Astrocyte (in vitro differentiated cells and primary cell): ENCODE measurements around the gene DPH5. TPM values are rescaled to one million over a fixed set of nuclear protein-coding genes. Genes with fewer than 3 reads are reported as not detected.
"Not testable (repeated sequence)": the region's sequence is repeated elsewhere in the genome, so short reads cannot be mapped to it uniquely, and the experiment has no call there.

Experiments used
- DNase-seq: peaks from one replicate; pipeline ENCODE4 v3.0.0-alpha.2; 2010; ENCODE audit warnings: low read depth
- FAIRE-seq: peaks from 2 replicates; lab custom pipeline; 2011; peaks lifted over from hg19 to GRCh38; lab: Jason Lieb, UNC
- H2AFZ ChIP-seq: 2 replicates; pipeline ENCODE4 v1.6.0; 2012; ENCODE audit warnings: low read depth, low read length, inconsistent platforms
- H3K27ac ChIP-seq: 2 replicates; pipeline ENCODE4 v1.5.1; 2011; ENCODE audit warnings: low read depth, low read length, inconsistent platforms
- H3K27me3 ChIP-seq: 2 replicates; pipeline ENCODE4 v1.6.0; 2011; ENCODE audit warnings: low read length, inconsistent platforms; ENCODE audit not compliant: insufficient read depth
- H3K36me3 ChIP-seq: 2 replicates; pipeline ENCODE4 v1.5.1; 2011; ENCODE audit warnings: low read length, inconsistent platforms; ENCODE audit not compliant: insufficient read depth
- H3K4me1 ChIP-seq: 2 replicates; pipeline ENCODE4 v1.5.1; 2011; ENCODE audit warnings: low read length, inconsistent platforms; ENCODE audit not compliant: insufficient read depth
- H3K4me2 ChIP-seq: 2 replicates; pipeline ENCODE4 v1.6.0; 2012; ENCODE audit warnings: low read length, inconsistent platforms
- H3K4me3 ChIP-seq: 2 replicates; pipeline ENCODE4 v1.5.1; 2011; ENCODE audit warnings: low read depth, mild to moderate bottlenecking, low read length, inconsistent platforms; ENCODE audit not compliant: insufficient read depth
- H3K79me2 ChIP-seq: 2 replicates; pipeline ENCODE4 v1.6.0; 2012; ENCODE audit warnings: mild to moderate bottlenecking, low read length, inconsistent platforms; ENCODE audit not compliant: insufficient read depth
- H3K9ac ChIP-seq: 2 replicates; pipeline ENCODE4 v1.6.0; 2012; ENCODE audit warnings: mild to moderate bottlenecking, low read length, inconsistent platforms
- H3K9me3 ChIP-seq: 2 replicates; pipeline ENCODE4 v1.5.1; 2012; ENCODE audit warnings: low read depth, mild to moderate bottlenecking, low read length, inconsistent platforms; ENCODE audit not compliant: insufficient read depth
- H4K20me1 ChIP-seq: 2 replicates; pipeline ENCODE4 v1.6.0; 2012; ENCODE audit warnings: low read length, inconsistent platforms; ENCODE audit not compliant: insufficient read depth
- H3K27ac Mint-ChIP-seq: one replicate; pipeline ENCODE4 v1.8.0; 2021; ENCODE audit warnings: mild to moderate bottlenecking, mixed read lengths; ENCODE audit not compliant: unreplicated experiment
- H3K27me3 Mint-ChIP-seq: one replicate; pipeline ENCODE4 v1.8.0; 2021; ENCODE audit warnings: low read depth, mixed read lengths; ENCODE audit not compliant: unreplicated experiment
- H3K36me3 Mint-ChIP-seq: one replicate; pipeline ENCODE4 v1.8.0; 2021; ENCODE audit warnings: low read depth, mixed read lengths; ENCODE audit not compliant: unreplicated experiment
- H3K4me1 Mint-ChIP-seq: one replicate; pipeline ENCODE4 v1.8.0; 2021; ENCODE audit warnings: low read depth, mixed read lengths; ENCODE audit not compliant: unreplicated experiment
- H3K4me3 Mint-ChIP-seq: one replicate; pipeline ENCODE4 v1.8.0; 2021; ENCODE audit warnings: mild to moderate bottlenecking, moderate library complexity, mixed read lengths; ENCODE audit not compliant: unreplicated experiment
- H3K9me3 Mint-ChIP-seq: one replicate; pipeline ENCODE4 v1.8.0; 2021; ENCODE audit warnings: mild to moderate bottlenecking, mixed read lengths; ENCODE audit not compliant: unreplicated experiment
- EZH2 ChIP-seq: IDR thresholded peaks from 2 replicates; pipeline ENCODE4 v1.6.1; 2012; ENCODE audit warnings: mild to moderate bottlenecking, low read length, inconsistent platforms; ENCODE audit not compliant: insufficient read depth
- total RNA-seq: library from RNA; stranded (reverse); gene quantifications from 2 replicates; pipeline ENCODE4 v1.2.1, GENCODE V29; 2021
- TF ChIP-seq, protein P1 (sequence below): IDR thresholded peaks from 2 replicates; pipeline ENCODE4 v1.5.1; 2011; ENCODE audit warnings: low read depth, mild to moderate bottlenecking, inconsistent platforms, low read length, moderate library complexity; ENCODE audit not compliant: insufficient read depth

DPH5 gene
- total RNA-seq, 1 donor from 2014 or later, result 29.6 TPM

DNA sequence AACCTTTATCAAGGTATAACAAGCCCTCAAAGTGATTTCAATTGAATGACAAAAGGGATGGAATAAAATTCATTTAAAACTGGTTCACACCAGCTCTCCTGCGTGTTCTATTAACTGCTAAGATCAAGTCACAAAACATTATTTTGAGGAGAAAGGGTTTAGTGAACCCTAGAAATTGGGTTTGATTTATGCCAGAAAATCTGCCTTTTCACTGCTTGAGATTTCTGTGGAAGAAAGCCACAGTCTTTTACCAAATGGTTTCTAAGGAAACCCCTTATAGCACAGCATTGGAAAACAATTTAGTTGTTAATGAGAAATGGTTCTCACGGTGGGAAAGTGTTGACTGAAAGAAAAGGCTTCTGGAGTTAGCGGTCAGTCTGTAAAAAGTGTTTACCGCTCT lies 43.6 kb upstream of the DPH5 start:
- H3K27me3 Mint-ChIP-seq, result no peaks in the 10 kb centered on the region
- H3K4me3 ChIP-seq, result no peak overlapping the region
- no peaks in the 10 kb centered on the region for H3K4me1 ChIP-seq
- H3K36me3 Mint-ChIP-seq, result no peaks in the 10 kb centered on the region
- H3K27ac ChIP-seq, result no peak overlapping the region
- H4K20me1 ChIP-seq, result no peaks in the 10 kb centered on the region
- H3K4me2 ChIP-seq, result no peak overlapping the region
- TF ChIP-seq, protein P1, sequence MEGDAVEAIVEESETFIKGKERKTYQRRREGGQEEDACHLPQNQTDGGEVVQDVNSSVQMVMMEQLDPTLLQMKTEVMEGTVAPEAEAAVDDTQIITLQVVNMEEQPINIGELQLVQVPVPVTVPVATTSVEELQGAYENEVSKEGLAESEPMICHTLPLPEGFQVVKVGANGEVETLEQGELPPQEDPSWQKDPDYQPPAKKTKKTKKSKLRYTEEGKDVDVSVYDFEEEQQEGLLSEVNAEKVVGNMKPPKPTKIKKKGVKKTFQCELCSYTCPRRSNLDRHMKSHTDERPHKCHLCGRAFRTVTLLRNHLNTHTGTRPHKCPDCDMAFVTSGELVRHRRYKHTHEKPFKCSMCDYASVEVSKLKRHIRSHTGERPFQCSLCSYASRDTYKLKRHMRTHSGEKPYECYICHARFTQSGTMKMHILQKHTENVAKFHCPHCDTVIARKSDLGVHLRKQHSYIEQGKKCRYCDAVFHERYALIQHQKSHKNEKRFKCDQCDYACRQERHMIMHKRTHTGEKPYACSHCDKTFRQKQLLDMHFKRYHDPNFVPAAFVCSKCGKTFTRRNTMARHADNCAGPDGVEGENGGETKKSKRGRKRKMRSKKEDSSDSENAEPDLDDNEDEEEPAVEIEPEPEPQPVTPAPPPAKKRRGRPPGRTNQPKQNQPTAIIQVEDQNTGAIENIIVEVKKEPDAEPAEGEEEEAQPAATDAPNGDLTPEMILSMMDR, result no peak
- no peak for TF ChIP-seq EZH2
- no peaks in the 10 kb centered on the region for H3K9me3 ChIP-seq
- no peaks in the 10 kb centered on the region for H3K36me3 ChIP-seq
- H3K4me3 Mint-ChIP-seq, result no peak overlapping the region
- no peak for FAIRE-seq
- H3K27ac Mint-ChIP-seq, result no peak overlapping the region
- H3K9ac ChIP-seq, result no peak overlapping the region
- DNase-seq, result no peak
- no peaks in the 10 kb centered on the region for H3K9me3 Mint-ChIP-seq
- peaks cover 8% of the 10 kb centered on the region for H3K4me1 Mint-ChIP-seq
- no peak overlapping the region for H2AFZ ChIP-seq
- H3K27me3 ChIP-seq, result no peaks in the 10 kb centered on the region
- H3K79me2 ChIP-seq, result no peaks in the 10 kb centered on the region

DNA sequence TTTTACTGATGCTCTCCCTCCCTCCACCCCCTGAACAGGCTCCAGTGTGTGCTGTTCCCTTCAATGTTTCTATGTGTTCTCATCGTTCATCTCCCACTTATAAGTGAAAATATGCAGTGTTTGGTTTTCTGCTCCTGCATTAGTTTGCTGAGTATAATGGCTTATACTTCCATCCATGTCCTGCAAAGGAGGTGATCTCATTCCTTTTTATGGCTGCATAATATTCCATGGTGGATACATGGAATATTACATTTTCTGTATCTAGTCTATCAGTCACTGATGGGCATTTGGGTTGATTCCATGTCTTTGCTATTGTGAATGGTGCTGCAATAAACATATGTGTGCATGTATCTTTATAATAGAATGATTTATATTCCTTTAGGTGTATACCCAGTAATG lies 41.4 kb upstream of the DPH5 start:
- H3K36me3 Mint-ChIP-seq, H3K9ac ChIP-seq, H3K9me3 Mint-ChIP-seq, H3K4me1 Mint-ChIP-seq, H3K36me3 ChIP-seq, H3K27ac Mint-ChIP-seq, H3K4me1 ChIP-seq, H3K79me2 ChIP-seq, H3K27me3 Mint-ChIP-seq, H3K9me3 ChIP-seq, H2AFZ ChIP-seq, H3K4me3 ChIP-seq, H3K27me3 ChIP-seq, H3K4me2 ChIP-seq, H4K20me1 ChIP-seq, H3K4me3 Mint-ChIP-seq, DNase-seq, H3K27ac ChIP-seq, FAIRE-seq: not testable (repeated sequence)

DNA sequence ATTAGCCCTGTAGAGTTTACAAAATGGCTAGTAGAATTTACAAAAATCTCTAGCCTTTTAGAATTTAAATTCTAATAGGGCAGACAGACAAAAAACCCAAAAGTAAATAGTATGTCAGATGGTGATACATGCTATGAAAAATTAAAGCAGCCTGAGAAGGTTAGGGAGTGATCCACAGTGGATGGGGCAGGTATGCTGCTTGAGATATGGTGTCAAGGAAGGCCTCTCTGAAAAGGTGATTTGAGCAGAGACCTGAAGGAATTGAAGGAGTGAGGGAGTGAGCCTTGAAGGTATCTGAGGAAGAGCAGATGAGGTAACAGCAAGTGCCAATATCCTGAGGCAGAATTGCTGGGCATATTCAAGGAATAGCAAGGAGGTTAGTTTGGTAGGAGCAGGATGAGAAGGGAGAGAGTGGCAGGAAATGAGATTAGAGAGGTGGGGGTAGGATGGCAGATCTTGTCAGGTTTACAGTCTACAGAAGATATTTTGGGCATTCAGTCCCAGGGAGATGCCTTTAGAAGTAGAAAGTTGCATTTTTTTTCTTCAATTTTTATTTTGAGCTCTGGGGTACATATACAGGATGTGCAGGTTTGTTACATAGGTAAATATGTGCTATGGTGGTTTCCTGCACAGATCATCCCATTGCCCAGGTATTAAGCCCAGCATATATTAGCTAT lies 40.8 kb upstream of the DPH5 start:
- Histone ChIP-seq H3K36me3 (no peaks in the 10 kb centered on the region), H3K4me1 (no peaks in the 10 kb centered on the region), H3K79me2 (no peaks in the 10 kb centered on the region), H4K20me1 (no peaks in the 10 kb centered on the region), H3K27me3 (no peaks in the 10 kb centered on the region), H3K9ac (no peak overlapping the region), H3K9me3 (no peaks in the 10 kb centered on the region), H3K27ac (no peak overlapping the region), H2AFZ (no peak overlapping the region), H3K4me3 (no peak overlapping the region), H3K4me2 (no peak overlapping the region)
- peaks cover 8% of the 10 kb centered on the region for H3K4me1 Mint-ChIP-seq
- no peak for DNase-seq
- no peaks in the 10 kb centered on the region for H3K27me3 Mint-ChIP-seq
- H3K4me3 Mint-ChIP-seq, result no peak overlapping the region
- no peak for FAIRE-seq
- no peaks in the 10 kb centered on the region for H3K9me3 Mint-ChIP-seq
- TF ChIP-seq, protein P1, result no peak
- H3K27ac Mint-ChIP-seq, result no peak overlapping the region
- H3K36me3 Mint-ChIP-seq, result no peaks in the 10 kb centered on the region
